ENCODE data around the gene CHCHD5. TPM values are rescaled to one million over a fixed set of nuclear protein-coding genes. Genes with fewer than 3 reads are reported as not detected.
A peak's percentile ranks its signal among the peaks of the same experiment; 100 is the strongest.

Gene CHCHD5
- total RNA-seq, 1 donor from 2014 or later: 43.0 TPM

DNA sequence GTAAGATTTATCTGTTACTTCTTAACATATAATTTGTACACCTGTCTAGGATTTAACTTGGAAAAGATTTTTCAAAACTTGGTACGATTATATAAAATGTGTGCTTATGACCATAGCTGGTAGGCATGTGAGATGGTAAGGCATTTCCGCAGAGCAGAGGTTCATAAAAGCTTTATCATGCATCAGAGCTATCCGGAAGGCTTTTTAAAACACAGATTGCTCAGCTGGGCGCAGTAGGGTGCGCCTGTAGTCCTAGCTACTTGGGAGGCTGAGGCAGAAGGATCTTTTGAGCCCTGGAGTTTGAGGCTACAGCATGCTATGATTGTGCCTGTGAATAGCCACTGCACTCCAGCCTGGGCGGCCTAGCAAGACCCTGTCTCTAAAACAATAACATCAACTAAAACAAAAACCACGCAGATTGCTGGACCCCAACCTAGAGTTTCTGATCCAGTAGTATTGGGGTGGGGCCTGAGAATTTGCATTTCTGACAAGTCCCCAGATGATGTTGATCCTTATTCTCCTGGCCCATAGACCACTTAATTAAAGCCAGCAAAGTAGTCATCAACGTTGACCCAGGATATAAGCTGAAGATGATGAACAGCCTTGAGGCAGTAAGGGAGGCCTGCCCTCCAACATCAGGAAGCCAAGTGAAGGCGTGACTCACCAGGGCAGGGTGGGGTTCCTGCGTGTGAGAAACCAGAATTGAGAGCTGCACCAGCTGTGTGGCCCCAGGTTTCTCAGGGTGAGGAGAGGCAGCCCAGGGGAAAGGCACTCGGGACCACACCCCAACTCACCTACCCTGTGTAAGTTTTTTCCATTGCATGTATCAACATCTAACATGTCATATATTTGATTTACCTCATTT, 39.7 kb downstream of the CHCHD5 start:
- DNase-seq (ENCODE audit: low spot score): peak; percentile 81

DNA sequence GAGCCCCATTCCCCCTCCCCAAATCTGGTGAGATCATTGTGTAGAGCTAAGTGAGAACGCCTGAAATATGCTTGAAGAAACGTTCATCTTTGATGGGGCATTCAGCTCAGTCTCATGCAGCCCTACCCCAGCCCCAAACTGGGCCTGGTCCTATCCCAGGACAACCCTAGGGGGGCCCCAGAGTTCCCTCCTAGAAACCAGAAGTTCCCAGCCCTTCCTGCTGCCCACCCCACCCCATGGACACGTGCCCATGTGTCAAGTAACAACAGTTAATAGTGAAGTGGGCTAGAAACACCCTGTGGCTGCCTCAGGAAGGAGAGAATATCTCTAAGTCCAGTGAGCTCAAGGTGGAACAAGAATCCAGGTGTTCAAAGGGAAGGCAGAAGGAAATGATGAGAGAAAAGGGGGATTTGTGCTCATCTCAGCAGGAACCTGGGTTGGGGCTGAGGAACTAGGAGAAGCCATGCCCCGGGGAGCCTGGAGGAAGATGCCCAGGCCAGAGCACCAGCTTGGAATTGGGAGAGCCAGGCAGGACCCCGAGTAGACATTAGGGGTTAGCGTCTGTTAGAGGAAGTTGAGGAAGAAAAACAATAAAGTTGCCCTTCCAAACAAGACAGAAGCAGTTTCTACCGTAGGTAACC, 41.2 kb downstream of the CHCHD5 start:
- no peak for DNase-seq (ENCODE audit: low spot score)

DNA sequence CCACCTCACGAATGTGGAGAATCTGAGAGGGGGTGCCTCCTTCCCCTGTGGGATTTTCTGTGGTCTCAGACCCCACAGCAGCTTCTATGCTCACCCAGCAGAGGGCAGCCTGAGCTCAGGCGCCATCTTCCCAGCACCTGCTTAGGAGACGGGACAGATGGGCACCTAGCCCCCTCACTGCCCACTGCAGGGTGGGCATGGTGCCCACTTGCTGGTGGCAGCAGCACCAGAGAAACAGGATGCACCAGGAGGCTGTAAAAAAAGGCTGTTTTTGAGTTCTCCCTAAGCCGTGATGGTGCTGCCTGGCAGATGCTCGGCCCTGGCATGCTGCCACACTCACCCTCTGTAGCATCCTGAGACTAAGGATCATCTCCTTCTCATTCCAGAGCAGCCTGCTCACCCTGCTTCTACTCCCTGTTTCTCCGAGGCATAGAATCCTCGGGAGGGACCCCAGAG, 42.2 kb downstream of the CHCHD5 start:
- DNase-seq (ENCODE audit: low spot score): no peak

DNA sequence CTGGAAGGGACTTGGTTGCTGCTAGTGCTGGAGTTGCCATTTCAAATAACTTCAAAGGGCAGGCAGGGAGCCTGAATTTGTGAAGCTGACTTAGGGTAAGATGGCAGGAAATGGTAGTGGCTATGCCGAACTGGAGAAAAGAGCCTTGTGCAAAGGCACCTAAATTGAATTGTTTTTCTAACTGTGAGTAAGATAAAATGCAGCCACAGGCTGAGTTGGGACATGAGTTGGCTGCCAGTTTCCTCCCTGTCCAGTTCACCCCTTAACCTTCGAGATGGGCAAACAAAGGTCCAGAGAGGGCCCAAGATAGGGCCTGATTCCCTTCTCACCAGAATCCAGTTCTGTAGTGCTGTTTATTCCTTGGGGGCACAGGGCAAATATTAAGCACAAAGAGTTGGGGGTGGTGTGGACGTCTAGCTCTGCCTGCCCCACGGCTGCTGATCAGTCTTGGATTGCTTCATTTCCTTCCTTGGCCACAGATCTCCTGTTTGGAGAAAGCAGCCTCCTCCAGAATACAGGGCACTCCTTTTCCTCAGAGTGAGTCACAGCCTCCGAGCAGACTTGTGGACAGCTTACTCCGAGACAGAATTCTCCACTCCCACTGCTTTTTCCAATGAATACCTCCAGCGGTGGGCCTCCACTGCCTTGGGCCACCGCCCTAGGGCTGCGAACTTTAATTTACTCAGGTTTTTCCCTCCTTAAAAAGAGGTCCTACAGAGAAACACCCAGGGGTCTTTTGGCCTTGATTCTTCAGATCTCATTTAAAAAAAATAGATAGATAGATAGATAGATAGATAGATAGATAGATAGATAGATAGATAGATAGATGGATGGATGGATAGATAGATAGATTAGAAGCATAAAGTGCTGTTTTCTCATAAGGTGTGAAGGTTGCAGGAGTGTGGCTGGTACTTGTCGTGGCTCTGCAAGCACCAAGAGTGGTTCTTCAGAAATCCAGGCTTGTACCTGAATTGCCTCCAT, 42.9 kb downstream of the CHCHD5 start:
- DNase-seq (ENCODE audit: low spot score): peak; percentile 65

DNA sequence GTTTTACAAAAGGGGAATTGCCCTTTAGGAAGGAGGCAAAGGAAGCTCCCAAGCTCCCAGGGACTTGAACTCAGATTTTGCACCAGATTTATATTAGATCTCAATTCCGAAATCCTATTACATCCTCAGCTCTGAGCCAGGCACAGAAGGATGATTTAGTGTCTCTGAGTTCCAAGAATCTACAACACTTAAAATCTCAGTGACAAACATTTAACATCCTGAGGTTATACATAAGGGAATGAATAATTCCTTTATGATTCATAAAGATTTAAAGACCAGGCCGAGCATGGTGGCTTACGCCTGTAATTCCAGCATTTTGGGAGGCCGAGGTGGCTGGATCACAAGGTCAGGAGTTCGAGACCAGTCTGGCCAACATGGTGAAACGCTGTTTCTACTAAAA, 44.8 kb downstream of the CHCHD5 start:
- no peak for DNase-seq (ENCODE audit: low spot score)

DNA sequence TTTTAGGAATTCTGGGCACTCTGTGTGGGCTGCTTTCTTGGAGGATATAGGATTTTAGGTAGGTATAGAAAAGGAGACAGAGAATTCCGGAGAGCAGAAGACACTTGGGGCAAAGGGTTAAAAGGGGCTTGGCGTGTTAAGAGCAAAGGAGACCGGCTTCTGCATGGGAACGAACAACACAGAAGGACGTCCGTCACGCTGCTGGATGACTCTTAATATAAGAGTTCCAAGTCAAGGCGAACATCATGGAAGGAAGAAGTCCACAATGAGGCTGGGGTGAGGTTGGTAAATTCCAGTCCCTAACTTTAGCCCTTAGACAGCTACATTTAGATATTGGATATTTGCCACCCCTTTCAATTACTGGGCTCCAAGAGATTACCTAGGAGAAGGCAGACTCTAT, 45.4 kb downstream of the CHCHD5 start:
- no peak for DNase-seq (ENCODE audit: low spot score)

DNA sequence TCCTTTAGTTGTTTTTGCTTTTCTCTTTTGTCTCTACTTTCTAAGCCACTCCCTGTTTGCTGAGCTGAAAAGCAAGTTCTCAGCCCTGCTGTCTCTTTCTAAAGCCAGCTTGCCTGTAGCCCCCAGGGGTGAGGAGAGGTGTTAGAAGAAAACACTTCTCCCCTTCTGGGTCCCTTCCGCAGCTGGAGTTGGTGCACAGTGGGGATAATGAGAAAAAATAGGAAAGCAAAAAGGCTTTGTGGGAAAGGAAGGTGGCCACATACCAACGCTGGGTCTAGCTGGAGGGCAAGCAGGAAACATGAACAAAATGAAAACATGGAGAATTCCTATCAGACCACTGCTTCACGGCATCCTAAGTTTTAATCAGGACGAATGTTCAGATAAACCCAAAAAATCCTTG, 45.9 kb downstream of the CHCHD5 start:
- DNase-seq (ENCODE audit: low spot score): no peak

DNA sequence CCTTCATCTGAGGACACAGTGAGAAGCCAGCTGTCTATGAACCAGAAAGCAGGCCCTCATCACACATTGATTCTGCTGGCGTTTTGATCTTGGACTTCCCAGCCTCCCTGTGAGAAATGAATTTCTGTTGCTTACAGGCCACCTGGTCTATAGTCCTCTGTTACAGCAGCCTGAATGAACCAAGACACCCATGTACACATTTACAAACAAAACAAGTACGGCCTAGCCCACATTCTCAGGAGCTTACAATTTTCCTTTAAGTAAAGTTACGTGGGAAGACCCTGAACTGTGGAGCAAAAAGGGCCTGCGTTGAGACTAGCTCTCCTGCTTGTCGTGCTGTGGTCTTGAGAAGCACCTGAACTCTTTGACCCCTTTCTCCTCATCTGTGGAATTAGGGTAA, 49.3 kb downstream of the CHCHD5 start:
- DNase-seq (ENCODE audit: low spot score): no peak

DNA sequence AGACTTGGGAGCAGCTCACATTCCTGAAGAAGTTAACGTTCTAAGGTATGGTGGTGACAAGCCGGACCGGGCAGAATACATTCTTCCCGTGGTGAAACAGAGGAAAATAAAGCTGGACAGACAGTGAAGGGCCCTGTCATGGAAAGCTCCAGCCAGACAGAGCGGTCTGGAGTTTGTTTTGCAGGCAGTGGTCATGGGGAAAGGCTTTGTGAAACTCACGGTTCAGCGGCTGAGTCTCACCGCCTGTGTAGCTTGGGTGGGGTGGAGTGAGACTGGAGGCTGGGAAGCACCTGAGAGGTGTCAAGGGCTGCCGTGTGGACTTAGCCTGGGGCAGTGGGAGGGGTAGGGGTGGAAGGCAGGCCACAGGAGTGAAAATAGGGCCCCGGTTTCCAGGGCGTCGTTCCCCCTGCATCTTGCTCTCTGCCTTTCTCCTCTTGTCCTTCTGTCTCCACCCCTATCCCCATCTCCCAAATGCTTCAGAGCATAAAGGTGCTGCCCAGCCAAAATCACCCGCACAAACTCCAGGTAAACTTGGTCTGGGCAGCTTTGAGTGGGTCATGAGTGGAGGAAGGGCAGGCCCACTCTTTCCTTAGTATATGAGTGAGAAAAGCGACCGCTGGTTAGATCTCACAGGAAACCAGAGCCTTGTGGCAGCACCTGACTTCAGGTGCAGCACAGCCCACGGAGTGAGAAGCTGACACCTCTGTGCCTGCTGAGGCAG, 49.9 kb downstream of the CHCHD5 start:
- peak; percentile 36 for DNase-seq (ENCODE audit: low spot score)

DNA sequence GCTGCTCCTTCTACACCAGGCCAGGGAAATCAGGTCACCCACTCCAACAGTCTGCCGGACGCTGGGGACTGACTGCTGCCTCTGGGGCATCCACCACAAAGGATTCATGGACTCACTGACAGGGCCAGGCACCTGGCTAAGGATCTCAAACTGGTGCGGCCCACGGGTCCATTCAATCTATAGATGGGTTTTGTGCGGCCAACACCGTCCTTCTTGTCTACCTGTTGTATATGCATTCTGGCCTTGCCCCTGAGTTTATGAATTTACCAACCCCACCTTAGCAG, 50.4 kb downstream of the CHCHD5 start:
- no peak for DNase-seq (ENCODE audit: low spot score)

DNA sequence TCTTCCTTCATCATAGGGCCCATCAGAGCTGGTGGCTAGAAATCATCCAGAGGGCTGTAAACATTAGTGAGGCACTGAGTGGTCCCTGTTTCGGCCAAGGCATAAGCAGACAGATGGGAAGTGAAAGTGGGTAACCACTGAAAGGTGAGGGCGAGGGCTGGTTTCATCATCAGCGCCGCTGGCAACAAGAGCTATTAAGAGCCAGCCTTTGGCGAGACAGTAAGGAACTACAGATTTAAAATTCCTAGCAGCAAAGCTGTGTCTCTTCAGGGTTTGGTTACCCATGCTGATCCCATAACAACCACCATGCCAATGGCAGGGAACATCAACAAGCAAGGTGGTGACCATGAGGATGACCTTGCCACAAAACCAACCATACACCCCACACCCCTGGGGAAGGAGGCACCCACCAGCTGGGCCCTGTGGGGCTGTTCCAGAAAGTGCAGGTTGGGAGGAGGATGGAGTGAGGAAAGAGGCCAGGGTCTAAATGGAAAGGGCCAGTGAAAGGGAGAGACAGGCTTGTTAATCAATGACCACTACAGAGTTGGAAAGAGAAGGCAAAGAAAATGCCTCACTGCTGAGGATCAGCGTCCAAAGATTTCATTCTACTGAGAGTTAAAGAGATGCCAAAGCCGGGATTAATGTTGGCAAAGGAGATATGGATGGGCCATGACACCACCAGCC, 52.3 kb downstream of the CHCHD5 start:
- no peak for DNase-seq (ENCODE audit: low spot score)

DNA sequence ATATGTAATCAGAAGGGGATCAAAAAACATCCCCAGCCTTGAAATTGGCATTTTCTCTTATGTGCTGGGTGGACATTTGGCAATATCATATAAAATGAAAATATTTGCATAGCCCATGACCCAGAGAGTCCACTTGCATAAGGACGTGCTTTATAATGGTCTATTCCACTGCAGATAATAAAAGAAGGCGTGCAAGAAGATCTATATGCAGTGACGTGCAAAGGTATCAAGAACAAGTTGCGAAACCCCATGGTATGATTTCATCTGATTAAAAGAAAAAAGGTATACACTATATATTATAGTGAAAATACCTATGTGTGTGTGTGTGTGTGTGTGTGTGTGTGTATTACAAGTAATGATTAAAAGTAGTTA, 52.9 kb downstream of the CHCHD5 start:
- DNase-seq (ENCODE audit: low spot score): no peak

Other genes with a start within 250 kb of the CHCHD5 start
- gene RGPD8, start 151.0 kb upstream of the CHCHD5 start, total RNA-seq: 20.1 TPM
- 22.2 TPM for gene TTL, start 102.5 kb upstream of the CHCHD5 start, total RNA-seq
- 28.7 TPM for gene POLR1B, start 42.1 kb upstream of the CHCHD5 start, total RNA-seq
- 77.2 TPM for gene SLC20A1, start 61.3 kb downstream of the CHCHD5 start, total RNA-seq
- not detected for gene NT5DC4, start 136.4 kb downstream of the CHCHD5 start, total RNA-seq
- gene CKAP2L, start 180.0 kb downstream of the CHCHD5 start, total RNA-seq: 1.2 TPM
- gene IL1A, start 199.9 kb downstream of the CHCHD5 start, total RNA-seq: 5.9 TPM

Data from ureter (tissue), 1 donor.